Measurements from ENCODE around the gene PNPT1. TPM values are rescaled to one million over a fixed set of nuclear protein-coding genes. Genes with fewer than 3 reads are reported as not detected.
A peak's percentile ranks its signal among the peaks of the same experiment; 100 is the strongest.
"Not testable (repeated sequence)": the region's sequence is repeated elsewhere in the genome, so short reads cannot be mapped to it uniquely, and the experiment has no call there.

Gene PNPT1
- 54.2 and 62.2 TPM in 2 replicates for total RNA-seq (2014; rRNA removed; shearing (Covaris generic))

GRCh38 chr2:55693181-55694125, at the start of gene PNPT1:
PNPT1 (minus strand) TSS chr2:55693844; CDS start chr2:55693823, 21 bp downstream.
- peak; percentile 97 for DNase-seq (ENCODE audit: low read depth)

DNA sequence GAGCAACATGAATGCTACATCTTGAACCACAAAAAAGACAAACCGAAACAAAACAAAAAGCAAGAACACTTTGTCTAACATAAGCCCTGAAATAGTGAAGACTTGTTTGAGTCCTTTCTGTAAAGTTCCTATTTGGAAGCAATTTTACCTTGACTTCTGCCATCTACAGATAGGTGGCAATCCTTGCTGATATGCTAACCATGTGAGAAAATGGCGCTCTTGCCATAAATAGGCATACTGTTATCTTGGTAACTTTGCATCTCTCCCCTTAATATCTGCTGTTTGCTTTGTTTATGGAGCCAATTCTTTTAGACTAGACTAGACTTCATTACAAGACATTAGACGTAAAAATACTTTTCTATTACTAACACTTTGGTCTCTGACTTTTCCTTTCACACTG, 49.4 kb upstream of the PNPT1 start:
- DNase-seq (ENCODE audit: low read depth), result no peak

GRCh38 chr2:55736019-55736536, 42.4 kb upstream of the PNPT1 start:
- not testable (repeated sequence) for DNase-seq (ENCODE audit: low read depth)

- no peak for DNase-seq (ENCODE audit: low read depth)
These were observed 41.1 kb upstream of the PNPT1 start for GRCh38 chr2:55734726-55735125.

DNA sequence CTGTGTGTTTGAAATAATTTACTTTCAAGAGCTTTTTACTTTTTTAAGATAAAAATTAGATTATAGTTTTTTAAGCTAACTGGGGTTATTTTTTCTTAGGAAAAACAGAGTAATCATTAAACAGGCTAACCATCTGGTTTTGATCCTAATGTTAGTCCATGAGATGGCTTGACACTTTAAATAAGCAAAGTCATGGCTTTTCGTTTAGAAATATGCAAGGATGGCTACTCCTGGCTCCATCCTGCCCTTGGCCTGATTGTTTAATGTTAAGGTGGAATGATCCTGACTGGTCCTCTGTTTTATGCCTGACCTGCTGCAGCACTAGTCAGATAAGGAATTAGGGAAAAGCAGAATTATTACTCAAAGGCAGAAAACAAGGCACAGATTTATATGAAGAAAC, 39.7 kb upstream of the PNPT1 start:
- no peak for DNase-seq (ENCODE audit: low read depth)

DNA sequence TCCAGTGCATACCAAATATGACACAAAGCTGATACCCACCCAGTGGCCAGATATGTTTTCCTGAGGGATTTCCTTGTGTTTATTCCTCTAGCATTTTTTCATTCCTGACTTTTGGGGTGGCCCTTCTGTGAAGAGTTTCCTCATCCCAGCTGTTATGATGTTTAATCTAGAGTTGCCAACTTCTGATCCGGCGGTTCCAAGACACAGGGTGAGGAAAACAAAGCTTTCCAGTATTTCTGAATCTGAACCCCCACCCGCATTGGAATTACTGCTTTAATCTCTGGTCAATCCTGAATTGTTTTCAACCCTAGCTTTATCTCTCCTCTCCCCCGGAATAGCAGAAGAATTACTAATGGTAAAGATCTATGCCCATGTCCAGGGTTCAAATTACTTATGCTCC, 39.2 kb upstream of the PNPT1 start:
- DNase-seq (ENCODE audit: low read depth), result no peak

GRCh38 chr2:55729136-55729685, 35.6 kb upstream of the PNPT1 start:
- DNase-seq (ENCODE audit: low read depth), result no peak

DNA sequence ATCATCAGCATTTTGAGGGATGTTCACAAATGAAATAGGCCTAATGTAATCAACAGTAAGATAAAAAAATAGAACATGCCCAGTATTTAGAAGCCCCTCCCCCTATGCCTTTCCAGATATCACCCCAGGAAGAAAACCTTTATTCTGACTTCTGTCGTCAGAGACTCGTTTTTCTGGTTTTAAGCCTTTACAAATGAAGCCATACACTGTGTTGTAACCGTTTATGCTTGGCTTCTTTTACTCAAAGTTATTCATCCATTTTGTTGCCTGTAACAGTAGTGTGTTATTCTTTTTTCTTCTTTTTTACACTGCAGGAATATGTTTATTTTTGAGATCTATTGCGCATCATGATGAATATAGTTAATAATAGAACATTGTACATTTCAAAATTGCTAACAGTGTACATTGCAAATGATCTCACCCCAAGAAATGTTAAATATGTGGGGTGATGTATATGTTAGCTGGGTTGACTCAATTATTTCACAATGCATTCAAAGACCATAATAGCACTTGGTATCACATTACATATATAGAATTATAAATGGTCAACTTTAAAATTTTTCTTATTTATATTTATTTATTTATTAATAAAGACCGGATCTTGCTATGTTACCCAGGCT, 28.1 kb upstream of the PNPT1 start:
- DNase-seq (ENCODE audit: low read depth), result no peak

- DNase-seq (ENCODE audit: low read depth), result no peak
These were observed 26.8 kb upstream of the PNPT1 start for GRCh38 chr2:55720417-55720816.

- DNase-seq (ENCODE audit: low read depth), result no peak
These were observed 26.2 kb upstream of the PNPT1 start for GRCh38 chr2:55719852-55720251.

- DNase-seq (ENCODE audit: low read depth), result peak; percentile 61
These were observed 24.7 kb upstream of the PNPT1 start for GRCh38 chr2:55718165-55719008.

DNA sequence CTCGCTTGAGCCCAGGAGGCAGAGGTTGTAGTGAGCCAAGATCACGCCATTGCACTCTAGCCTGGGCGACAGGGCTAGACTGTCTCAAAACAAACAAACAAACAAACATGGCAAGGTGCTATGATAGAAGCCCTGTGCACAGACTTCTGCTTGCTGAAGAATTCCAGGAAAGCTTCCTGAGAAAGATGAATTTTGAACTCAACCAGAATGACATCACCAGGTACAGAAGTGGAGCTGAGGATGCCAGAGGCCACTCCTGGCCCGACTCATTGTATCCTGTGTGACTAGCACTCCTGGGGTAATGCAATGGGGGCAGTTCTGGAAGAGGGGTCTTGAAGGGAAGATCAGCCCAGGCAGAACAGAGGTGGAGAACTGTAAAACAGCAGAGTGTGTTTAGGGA, 22.0 kb upstream of the PNPT1 start:
- DNase-seq (ENCODE audit: low read depth), result no peak

DNA sequence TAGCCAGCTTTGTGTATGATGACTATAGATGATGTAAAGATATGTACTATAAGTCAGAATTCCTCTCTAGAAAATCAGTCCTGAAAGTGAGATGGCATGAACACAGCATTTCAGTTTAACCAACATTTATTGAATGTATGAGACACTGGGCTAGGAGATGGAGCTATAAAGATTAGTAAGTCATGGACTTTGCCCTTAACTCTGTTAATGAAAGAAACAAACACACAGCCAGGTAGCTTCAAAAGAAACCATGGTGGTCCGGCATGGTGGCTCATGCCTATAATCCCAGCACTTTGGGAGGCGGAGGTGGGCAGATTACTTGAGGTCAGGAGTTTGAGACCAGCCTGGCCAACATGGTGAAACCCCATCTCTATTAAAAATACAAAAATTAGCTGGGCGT, 21.5 kb upstream of the PNPT1 start:
- DNase-seq (ENCODE audit: low read depth), result not testable (repeated sequence)

GRCh38 chr2:55712477-55713060, 18.9 kb upstream of the PNPT1 start:
- no peak for DNase-seq (ENCODE audit: low read depth)

DNA sequence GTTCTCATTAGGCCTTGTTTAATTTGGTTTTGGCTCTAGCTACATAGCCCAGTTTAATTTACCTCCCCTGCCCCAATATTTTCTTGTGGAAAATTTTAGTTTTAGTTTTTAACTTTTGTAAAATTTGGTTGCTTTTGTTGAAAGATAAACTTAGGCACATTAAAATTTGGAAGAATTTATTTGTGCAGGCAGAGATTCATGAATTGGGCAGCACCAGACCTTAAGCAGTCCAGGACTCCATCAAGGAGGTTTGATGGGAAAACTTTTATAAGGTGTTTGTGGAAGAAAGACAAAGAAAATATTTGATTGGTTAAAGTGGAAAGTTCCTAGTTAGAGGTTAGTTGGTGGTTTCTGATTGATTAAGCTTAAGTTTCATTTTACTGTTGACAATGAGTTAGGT, 16.4 kb upstream of the PNPT1 start:
- no peak for DNase-seq (ENCODE audit: low read depth)

- no peak for DNase-seq (ENCODE audit: low read depth)
These were observed 14.1 kb upstream of the PNPT1 start for GRCh38 chr2:55707751-55708150.

GRCh38 chr2:55706258-55706657, 12.6 kb upstream of the PNPT1 start:
- not testable (repeated sequence) for DNase-seq (ENCODE audit: low read depth)

- DNase-seq (ENCODE audit: low read depth), result no peak
These were observed 11.5 kb upstream of the PNPT1 start for GRCh38 chr2:55705027-55705653.

DNA sequence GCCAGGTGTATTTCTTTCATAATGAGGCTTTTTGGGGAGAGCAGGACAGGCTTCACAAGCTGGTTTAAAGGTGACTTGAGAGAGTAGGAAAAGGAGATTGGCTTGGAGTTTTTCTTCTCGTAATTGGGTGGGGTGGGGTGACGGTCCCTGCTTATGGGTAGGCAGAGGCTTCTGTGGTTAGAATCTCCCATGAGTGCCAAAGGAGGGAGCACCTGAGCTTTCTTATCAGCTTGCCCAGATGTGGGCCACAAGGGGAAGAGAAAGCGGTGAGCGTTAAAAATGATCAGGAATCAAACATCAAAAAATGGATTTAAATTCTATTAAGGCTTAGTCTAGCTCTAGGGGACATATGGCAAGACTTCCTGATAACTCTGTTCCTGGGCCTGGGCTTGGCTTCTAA, 9.7 kb upstream of the PNPT1 start:
- DNase-seq (ENCODE audit: low read depth), result no peak

DNA sequence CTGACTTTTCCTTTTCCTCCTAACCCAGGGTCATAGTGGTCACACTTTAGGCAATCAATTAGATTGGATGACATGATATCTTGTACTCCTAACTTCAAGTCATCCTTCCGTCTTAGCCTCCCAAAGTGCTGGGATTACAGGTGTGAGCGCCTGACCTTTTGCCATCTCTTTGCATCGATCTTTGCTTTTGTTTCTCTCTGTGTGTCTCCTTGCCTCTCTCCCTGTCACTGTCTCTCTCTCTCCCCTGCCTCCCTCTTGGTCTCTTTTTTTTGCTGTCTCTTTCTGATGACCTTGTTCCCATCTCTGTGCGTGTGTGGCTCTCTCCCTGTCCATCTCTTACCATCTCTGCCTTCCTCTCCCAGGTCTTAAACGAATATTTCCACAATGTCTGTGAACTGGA, 904 bp downstream of the PNPT1 start:
- DNase-seq (ENCODE audit: low read depth), result not testable (repeated sequence)

DNA sequence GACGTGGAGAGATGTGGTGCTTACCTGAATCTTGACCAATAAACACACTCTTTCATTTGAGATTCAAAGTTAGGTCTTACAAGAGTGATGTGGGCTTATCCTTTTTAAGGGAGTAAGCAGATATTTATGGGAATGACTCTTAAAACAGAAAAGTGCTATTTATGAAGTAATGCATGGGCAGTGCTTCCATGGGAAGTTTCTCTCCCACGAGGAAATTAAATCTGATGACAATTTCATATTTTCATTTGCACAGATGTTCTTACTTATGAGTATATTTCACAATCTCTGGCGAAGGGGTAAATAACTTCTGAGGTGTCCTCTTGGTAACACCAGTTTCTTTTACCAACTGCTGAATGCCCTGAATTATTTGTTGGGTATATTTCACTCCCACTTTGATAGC, 21.0 kb downstream of the PNPT1 start:
- DNase-seq (ENCODE audit: low read depth), result no peak

Data from Daoy (cell line).